ENCODE data around the gene PPFIBP1.
A peak's percentile ranks its signal among the peaks of the same experiment; 100 is the strongest.

The PPFIBP1 gene

GRCh38 chr12:27552886-27553560 is 29.0 kb downstream of the PPFIBP1 start:
- Histone ChIP-seq H3K27ac (ENCODE audit: insufficient read depth in 1 of 2, low read depth in 1 of 2, low read length in 2 of 2, poor library complexity in 1 of 2, severe bottlenecking in 2 of 2) (peak overlapping the region in 1 of 2 experiments; percentile 16), H3K27me3 (replicated peaks in 2 of 5; ENCODE audit: control insufficient read depth in 4 of 5, insufficient read depth in 5 of 5, low read length in 4 of 5) (no peaks in the 10 kb centered on the region), H3K9me3 (ENCODE audit: control extremely low read depth in 1 of 5, control insufficient read depth in 4 of 5, insufficient read depth in 2 of 5, low read depth in 1 of 5, low read length in 4 of 5) (no peaks in the 10 kb centered on the region), H3K4me3 (ENCODE audit: control insufficient read depth in 1 of 7, extremely low read depth in 1 of 7, insufficient read depth in 4 of 7, low read depth in 2 of 7, low read length in 6 of 7) (peak overlapping the region in 1 of 7 experiments; percentile 49), H3K36me3 (ENCODE audit: control insufficient read depth in 4 of 4, insufficient read depth in 4 of 4, low read length in 3 of 4) (no peaks in the 10 kb centered on the region), H3K4me1 (ENCODE audit: control extremely low read depth in 1 of 4, control insufficient read depth in 4 of 4, insufficient read depth in 4 of 4, low read length in 3 of 4) (peaks cover 20 to 70% (median 49%) of the 10 kb centered on the region in 4 experiments)
- DNase-seq: no peak
- ChIA-PET CTCF (interaction anchor here (1.4 to 2.5 kb wide), 2 partner anchors 9 to 119 kb away, joined by 4 to 7 read pairs; no protein-coding TSS in a partner anchor), POLR2A (no interaction called here)
- WGBS (ENCODE audit: insufficient coverage): 46% methylated on average over 7 of the region's 8 CpGs

GRCh38 chr12:27553941-27554340 is 29.9 kb downstream of the PPFIBP1 start:
- no peak for DNase-seq
- Histone ChIP-seq H3K4me3 (ENCODE audit: control insufficient read depth in 1 of 7, extremely low read depth in 1 of 7, insufficient read depth in 4 of 7, low read depth in 2 of 7, low read length in 6 of 7) (no peak overlapping the region), H3K4me1 (ENCODE audit: control extremely low read depth in 1 of 4, control insufficient read depth in 4 of 4, insufficient read depth in 4 of 4, low read length in 3 of 4) (peaks cover 20 to 65% (median 44%) of the 10 kb centered on the region in 4 experiments), H3K27me3 (replicated peaks in 2 of 5; ENCODE audit: control insufficient read depth in 4 of 5, insufficient read depth in 5 of 5, low read length in 4 of 5) (no peaks in the 10 kb centered on the region), H3K27ac (ENCODE audit: insufficient read depth in 1 of 2, low read depth in 1 of 2, low read length in 2 of 2, poor library complexity in 1 of 2, severe bottlenecking in 2 of 2) (no peak overlapping the region), H3K36me3 (ENCODE audit: control insufficient read depth in 4 of 4, insufficient read depth in 4 of 4, low read length in 3 of 4) (no peaks in the 10 kb centered on the region), H3K9me3 (ENCODE audit: control extremely low read depth in 1 of 5, control insufficient read depth in 4 of 5, insufficient read depth in 2 of 5, low read depth in 1 of 5, low read length in 4 of 5) (no peaks in the 10 kb centered on the region)
- ChIA-PET POLR2A (no interaction called here), CTCF (interaction anchor here (2.5 kb wide), 1 partner anchor 120 kb away, joined by 7 read pairs; no protein-coding TSS in a partner anchor)
- WGBS (ENCODE audit: insufficient coverage): 100% methylated on average over 2 of the region's 3 CpGs

GRCh38 chr12:27554421-27555186 is 30.6 kb downstream of the PPFIBP1 start:
- Histone ChIP-seq H3K9me3 (ENCODE audit: control extremely low read depth in 1 of 5, control insufficient read depth in 4 of 5, insufficient read depth in 2 of 5, low read depth in 1 of 5, low read length in 4 of 5) (no peaks in the 10 kb centered on the region), H3K36me3 (ENCODE audit: control insufficient read depth in 4 of 4, insufficient read depth in 4 of 4, low read length in 3 of 4) (no peaks in the 10 kb centered on the region), H3K27ac (ENCODE audit: insufficient read depth in 1 of 2, low read depth in 1 of 2, low read length in 2 of 2, poor library complexity in 1 of 2, severe bottlenecking in 2 of 2) (no peak overlapping the region), H3K4me1 (ENCODE audit: control extremely low read depth in 1 of 4, control insufficient read depth in 4 of 4, insufficient read depth in 4 of 4, low read length in 3 of 4) (peaks cover 16 to 59% (median 37%) of the 10 kb centered on the region in 4 experiments), H3K27me3 (replicated peaks in 2 of 5; ENCODE audit: control insufficient read depth in 4 of 5, insufficient read depth in 5 of 5, low read length in 4 of 5) (no peaks in the 10 kb centered on the region), H3K4me3 (ENCODE audit: control insufficient read depth in 1 of 7, extremely low read depth in 1 of 7, insufficient read depth in 4 of 7, low read depth in 2 of 7, low read length in 6 of 7) (peak overlapping the region in 2 of 7 experiments; percentile 10 to 56)
- WGBS (ENCODE audit: insufficient coverage): 66% methylated on average over 14 of the region's 14 CpGs
- ChIA-PET CTCF (interaction anchor here (0.6 to 2.5 kb wide), 2 partner anchors 121 to 625 kb away, joined by 3 to 7 read pairs; no protein-coding TSS in a partner anchor), POLR2A (no interaction called here)
- no peak for DNase-seq

GRCh38 chr12:27555361-27555760 is 31.4 kb downstream of the PPFIBP1 start:
- no CpG with 5 or more reads among the region's 5 CpGs for WGBS (ENCODE audit: insufficient coverage)
- Histone ChIP-seq H3K36me3 (ENCODE audit: control insufficient read depth in 4 of 4, insufficient read depth in 4 of 4, low read length in 3 of 4) (no peaks in the 10 kb centered on the region), H3K27me3 (replicated peaks in 2 of 5; ENCODE audit: control insufficient read depth in 4 of 5, insufficient read depth in 5 of 5, low read length in 4 of 5) (no peaks in the 10 kb centered on the region), H3K4me1 (ENCODE audit: control extremely low read depth in 1 of 4, control insufficient read depth in 4 of 4, insufficient read depth in 4 of 4, low read length in 3 of 4) (peaks cover 9 to 51% (median 30%) of the 10 kb centered on the region in 4 experiments), H3K4me3 (ENCODE audit: control insufficient read depth in 1 of 7, extremely low read depth in 1 of 7, insufficient read depth in 4 of 7, low read depth in 2 of 7, low read length in 6 of 7) (peak overlapping the region in 6 of 7 experiments; percentile 10 to 56 (median 30)), H3K27ac (ENCODE audit: insufficient read depth in 1 of 2, low read depth in 1 of 2, low read length in 2 of 2, poor library complexity in 1 of 2, severe bottlenecking in 2 of 2) (no peak overlapping the region), H3K9me3 (ENCODE audit: control extremely low read depth in 1 of 5, control insufficient read depth in 4 of 5, insufficient read depth in 2 of 5, low read depth in 1 of 5, low read length in 4 of 5) (no peaks in the 10 kb centered on the region)
- peak in 2 of 3 donors; percentile 56 to 64 for DNase-seq
- ChIA-PET CTCF (interaction anchor here (0.6 to 2.5 kb wide), 6 partner anchors 9 to 626 kb away, joined by 3 to 7 read pairs (median 5); partner anchors contain the start of gene PPFIBP1), POLR2A (no interaction called here)

GRCh38 chr12:27555925-27556778 is 32.1 kb downstream of the PPFIBP1 start:
- Histone ChIP-seq H3K27ac (ENCODE audit: insufficient read depth in 1 of 2, low read depth in 1 of 2, low read length in 2 of 2, poor library complexity in 1 of 2, severe bottlenecking in 2 of 2) (no peak overlapping the region), H3K4me3 (ENCODE audit: control insufficient read depth in 1 of 7, extremely low read depth in 1 of 7, insufficient read depth in 4 of 7, low read depth in 2 of 7, low read length in 6 of 7) (peak overlapping the region in 2 of 7 experiments; percentile 11 to 56), H3K36me3 (ENCODE audit: control insufficient read depth in 4 of 4, insufficient read depth in 4 of 4, low read length in 3 of 4) (no peaks in the 10 kb centered on the region), H3K27me3 (replicated peaks in 2 of 5; ENCODE audit: control insufficient read depth in 4 of 5, insufficient read depth in 5 of 5, low read length in 4 of 5) (no peaks in the 10 kb centered on the region), H3K4me1 (ENCODE audit: control extremely low read depth in 1 of 4, control insufficient read depth in 4 of 4, insufficient read depth in 4 of 4, low read length in 3 of 4) (peaks cover 9 to 46% (median 25%) of the 10 kb centered on the region in 4 experiments), H3K9me3 (ENCODE audit: control extremely low read depth in 1 of 5, control insufficient read depth in 4 of 5, insufficient read depth in 2 of 5, low read depth in 1 of 5, low read length in 4 of 5) (no peaks in the 10 kb centered on the region)
- ChIA-PET POLR2A (interaction anchor here (0.6 kb wide), 1 partner anchor 32 kb away, joined by 3 read pairs; no protein-coding TSS in a partner anchor), CTCF (interaction anchor here (1.1 to 2.0 kb wide), 5 partner anchors 10 to 121 kb away, joined by 4 to 7 read pairs (median 5); partner anchors contain the start of gene PPFIBP1)
- WGBS (ENCODE audit: insufficient coverage): 81% methylated on average over 4 of the region's 6 CpGs
- peak in 2 of 3 donors; percentile 48 to 62 for DNase-seq

GRCh38 chr12:27560126-27560525 is 36.1 kb downstream of the PPFIBP1 start:
- no peak overlapping the region for H3K4me3 ChIP-seq (ENCODE audit: control insufficient read depth in 1 of 7, extremely low read depth in 1 of 7, insufficient read depth in 4 of 7, low read depth in 2 of 7, low read length in 6 of 7)
- no peak for DNase-seq
- peaks cover 7 to 17% (median 12%) of the 10 kb centered on the region in 4 experiments for H3K4me1 ChIP-seq (ENCODE audit: control extremely low read depth in 1 of 4, control insufficient read depth in 4 of 4, insufficient read depth in 4 of 4, low read length in 3 of 4)
- H3K9me3 ChIP-seq (ENCODE audit: control extremely low read depth in 1 of 5, control insufficient read depth in 4 of 5, insufficient read depth in 2 of 5, low read depth in 1 of 5, low read length in 4 of 5): no peaks in the 10 kb centered on the region
- CTCF ChIA-PET: interaction anchor here (0.7 to 2.0 kb wide), 3 partner anchors 13 to 121 kb away, joined by 3 to 5 read pairs (median 3); no protein-coding TSS in a partner anchor
- WGBS (ENCODE audit: insufficient coverage): 100% methylated on average over 1 of the region's 2 CpGs
- POLR2A ChIA-PET: no interaction called here
- no peaks in the 10 kb centered on the region for H3K27me3 ChIP-seq (replicated peaks in 2 of 5; ENCODE audit: control insufficient read depth in 4 of 5, insufficient read depth in 5 of 5, low read length in 4 of 5)
- peaks cover 0 to 2% (median 0%) of the 10 kb centered on the region in 4 experiments for H3K36me3 ChIP-seq (ENCODE audit: control insufficient read depth in 4 of 4, insufficient read depth in 4 of 4, low read length in 3 of 4)
- no peak overlapping the region for H3K27ac ChIP-seq (ENCODE audit: insufficient read depth in 1 of 2, low read depth in 1 of 2, low read length in 2 of 2, poor library complexity in 1 of 2, severe bottlenecking in 2 of 2)

Data from common myeloid progenitor, CD34-positive (primary cell).